SK-N-SH (cell line): ENCODE results near the gene CAPN5. TPM values are rescaled to one million over a fixed set of nuclear protein-coding genes. Genes with fewer than 3 reads are reported as not detected.

Experiments used
- CTCF ChIA-PET: fragments of 300-600, 350-600 bp; formaldehyde crosslinking; extraction: SDS; loops from one replicate; lab custom pipeline; 2021; lab: Yijun Ruan, JAX
- POLR2A ChIA-PET: fragments of 350-600 bp; sonication (Branson Sonifier 250); formaldehyde crosslinking; extraction: SDS; loops from one replicate; lab custom pipeline; 2020; ENCODE audit warnings: antibody characterized with exemption, inconsistent platforms; lab: Yijun Ruan, JAX
- DNase-seq: peaks from one replicate; pipeline ENCODE4 v3.0.0; 2012
- H2AFZ ChIP-seq: fragments of 200-600 bp; sonication (generic); 2 replicates; pipeline ENCODE4 v1.8.1; 2016; ENCODE audit warnings: antibody characterized with exemption, mild to moderate bottlenecking, low read depth
- H3F3A ChIP-seq: fragments of 200-600 bp; sonication (generic); replicated peaks from 2 replicates; pipeline ENCODE3; 2016; ENCODE audit warnings: antibody characterized with exemption, mild to moderate bottlenecking; ENCODE audit not compliant: insufficient read depth
- H3K27ac ChIP-seq, 2 experiments: fragments of 200-500 bp in 1 of 2; fragments of 200-600 bp in 1 of 2; sonication (Bioruptor generic) in 1 of 2; sonication (generic), shearing (Covaris generic) in 1 of 2; 2 replicates each; pipeline versions ENCODE4 v1.5.1 to v1.6.1; 2014 to 2016; ENCODE audit warnings: low read depth in 2 of 2, inconsistent platforms in 1 of 2, low read length in 1 of 2, mild to moderate bottlenecking in 1 of 2, mixed read lengths in 1 of 2
- H3K27me3 ChIP-seq: fragments of 200-600 bp; sonication (generic), shearing (Covaris generic); 2 replicates; pipeline ENCODE4 v1.6.1; 2016; ENCODE audit warnings: mixed run types; ENCODE audit not compliant: insufficient read depth
- H3K36me3 ChIP-seq, 2 experiments: fragments of 200-500 bp in 1 of 2; fragments of 200-600 bp in 1 of 2; sonication (Bioruptor generic) in 1 of 2; sonication (generic) in 1 of 2; replicated peaks in 1 of 2; 2 replicates each; pipeline versions ENCODE3 to v1.5.1; 2014 to 2016; ENCODE audit warnings: low read length in 1 of 2, mild to moderate bottlenecking in 1 of 2; ENCODE audit not compliant: insufficient read depth in 2 of 2, control insufficient read depth in 1 of 2
- H3K4me1 ChIP-seq, 2 experiments: fragments of 200-500 bp in 1 of 2; fragments of 200-600 bp in 1 of 2; sonication (Bioruptor generic) in 1 of 2; sonication (generic), shearing (Covaris generic) in 1 of 2; 2 replicates each; pipeline versions ENCODE4 v1.5.1 to v1.6.1; 2014 to 2016; ENCODE audit warnings: low read depth in 1 of 2, low read length in 1 of 2, mixed run types in 1 of 2; ENCODE audit not compliant: insufficient read depth in 2 of 2, control insufficient read depth in 1 of 2
- H3K4me2 ChIP-seq: fragments of 200-600 bp; sonication (generic), shearing (Covaris generic); 2 replicates; pipeline ENCODE4 v1.6.1; 2017; ENCODE audit warnings: mixed run types
- H3K4me3 ChIP-seq, 2 experiments: fragments of 200-500 bp in 1 of 2; fragments of 200-600 bp in 1 of 2; sonication (Bioruptor generic) in 1 of 2; sonication (generic), shearing (Covaris generic) in 1 of 2; 2 replicates each; pipeline versions ENCODE4 v1.5.1 to v1.8.1; 2014 to 2016; ENCODE audit warnings: low read depth in 2 of 2, inconsistent platforms in 1 of 2, low read length in 1 of 2, mild to moderate bottlenecking in 1 of 2, mixed read lengths in 1 of 2, moderate library complexity in 1 of 2
- H3K79me2 ChIP-seq: fragments of 200-600 bp; sonication (generic); 2 replicates; pipeline ENCODE4 v1.8.1; 2017; ENCODE audit warnings: mild to moderate bottlenecking; ENCODE audit not compliant: insufficient read depth
- H3K9ac ChIP-seq: fragments of 200-600 bp; sonication (generic); 2 replicates; pipeline ENCODE4 v1.6.1; 2017; ENCODE audit warnings: mixed run types
- H3K9me2 ChIP-seq: fragments of 200-600 bp; sonication (generic); 2 replicates; pipeline ENCODE4 v1.6.1; 2017; ENCODE audit warnings: mixed run types
- H3K9me3 ChIP-seq: fragments of 200-600 bp; sonication (generic); 2 replicates; pipeline ENCODE4 v1.6.1; 2017; ENCODE audit warnings: mixed run types, mild to moderate bottlenecking, moderate library complexity
- H4K20me1 ChIP-seq: fragments of 200-600 bp; sonication (generic); 2 replicates; pipeline ENCODE4 v1.6.1; 2017; ENCODE audit warnings: mild to moderate bottlenecking, mixed run types; ENCODE audit not compliant: insufficient read depth
- CTCF ChIP-seq: fragments of 200-600 bp; sonication (generic); IDR thresholded peaks from 2 replicates; pipeline ENCODE4 v1.6.1; 2017; ENCODE audit warnings: antibody characterized with exemption, mild to moderate bottlenecking, moderate library complexity
- EP300 ChIP-seq, 2 experiments: IDR thresholded peaks; 2 replicates each; pipeline versions ENCODE4 v1.4.0 to v1.6.1; 2012; ENCODE audit warnings: borderline replicate concordance in 1 of 2, low read depth in 1 of 2, low read length in 1 of 2
- FOSL2 ChIP-seq: IDR thresholded peaks from 2 replicates; pipeline ENCODE4 v1.4.0; 2012; ENCODE audit warnings: low read depth, mild to moderate bottlenecking, moderate library complexity, borderline replicate concordance
- FOXJ3 ChIP-seq: sonication (generic); formaldehyde crosslinking; IDR thresholded peaks from 2 replicates; pipeline ENCODE4 v1.5.1; 2020; ENCODE audit warnings: mild to moderate bottlenecking, missing genetic modification reagents
- IRF3 ChIP-seq: fragments of 150-350 bp; IDR thresholded peaks from 2 replicates; pipeline ENCODE4 v1.6.1; 2016; ENCODE audit warnings: mild to moderate bottlenecking, low read depth, low read length
- JUND ChIP-seq: IDR thresholded peaks from 2 replicates; pipeline ENCODE4 v1.4.0; 2012
- MXI1 ChIP-seq: IDR thresholded peaks from 2 replicates; pipeline ENCODE4 v1.6.1; 2012; ENCODE audit warnings: mild to moderate bottlenecking, low read depth, low read length, improper control_type of control experiment
- NRF1 ChIP-seq: IDR thresholded peaks from 2 replicates; pipeline ENCODE4 v1.6.1; 2012; ENCODE audit warnings: low read depth, mild to moderate bottlenecking, low read length
- PBX3 ChIP-seq: IDR thresholded peaks from 2 replicates; pipeline ENCODE4; 2012
- POLR2AphosphoS5 ChIP-seq: IDR thresholded peaks from 2 replicates; pipeline ENCODE4 v1.6.1; 2012; ENCODE audit warnings: low read depth, low read length
- RCOR1 ChIP-seq: fragments of 150-350 bp; IDR thresholded peaks from 2 replicates; pipeline ENCODE4 v1.6.1; 2017; ENCODE audit warnings: antibody characterized with exemption, low read length
- RFX5 ChIP-seq: IDR thresholded peaks from 2 replicates; pipeline ENCODE4 v1.6.1; 2012; ENCODE audit warnings: mild to moderate bottlenecking, improper control_type of control experiment, low read length
- RXRA ChIP-seq: IDR thresholded peaks from 2 replicates; pipeline ENCODE4 v1.4.0; 2012; ENCODE audit warnings: low read depth, mild to moderate bottlenecking, borderline replicate concordance
- SIN3A ChIP-seq: IDR thresholded peaks from 2 replicates; pipeline ENCODE4 v1.6.1; 2012; ENCODE audit warnings: low read depth, mild to moderate bottlenecking, low read length, moderate library complexity, borderline replicate concordance
- TAF1 ChIP-seq: IDR thresholded peaks from 2 replicates; pipeline ENCODE4 v1.6.1; 2012; ENCODE audit warnings: low read depth, mild to moderate bottlenecking, low read length, moderate library complexity, borderline replicate concordance
- TCF12 ChIP-seq: IDR thresholded peaks from 2 replicates; pipeline ENCODE4 v1.4.0; 2012
- USF2 ChIP-seq: fragments of 150-350 bp; IDR thresholded peaks from 2 replicates; pipeline ENCODE4 v1.6.1; 2017; ENCODE audit warnings: antibody characterized with exemption, low read length, low read depth, borderline replicate concordance
- YY1 ChIP-seq: IDR thresholded peaks from 2 replicates; pipeline ENCODE4 v1.4.0; 2012; ENCODE audit warnings: low read depth, mild to moderate bottlenecking
- ZBTB33 ChIP-seq: IDR thresholded peaks from 2 replicates; pipeline ENCODE4 v1.4.0; 2012; ENCODE audit warnings: low read depth, borderline replicate concordance
- WGBS: methylation state at CpG from one replicate; pipeline ENCODE4 v1.1.6; 2017; ENCODE audit warnings: low lambda C conversion rate; 5-methylcytosine and 5-hydroxymethylcytosine counted together
- polyA plus RNA-seq, 3 experiments: library from polyadenylated mRNA; depleted of rRNA; stranded (reverse); fragments of >200 nt; gene quantifications; 2 replicates each; pipeline ENCODE4 v1.2.3, GENCODE V29; 2012

Gene CAPN5
- polyA plus RNA-seq, 1 of the 3 experiments (the other 2 are of a cell fraction): 33.1 TPM

- H4K20me1 ChIP-seq: no peaks in the 10 kb centered on the region
- H3K79me2 ChIP-seq: no peaks in the 10 kb centered on the region
- WGBS: 90% methylated on average over 4 of the region's 7 CpGs
- H3K4me2 ChIP-seq: no peak overlapping the region
- H3K36me3 ChIP-seq: peaks cover 0 to 17% of the 10 kb centered on the region in 2 experiments
- POLR2A ChIA-PET: no interaction called here
- no peak for TF ChIP-seq RCOR1
- TF ChIP-seq TCF12: no peak
- TF ChIP-seq PBX3: no peak
- TF ChIP-seq CTCF: no peak
- TF ChIP-seq SIN3A: no peak
- no peak for TF ChIP-seq JUND
- TF ChIP-seq RFX5: no peak
- TF ChIP-seq FOSL2: no peak
- no peak for TF ChIP-seq ZBTB33
- TF ChIP-seq EP300 (IDR thresholded peaks at IDR 0.05; ENCODE audit: borderline replicate concordance in 1 of 2, low read depth in 1 of 2, low read length in 1 of 2): no peak
- TF ChIP-seq YY1: no peak
- no peak for TF ChIP-seq IRF3
- TF ChIP-seq MXI1: no peak
- TF ChIP-seq NRF1: no peak
- no peak for TF ChIP-seq USF2
- TF ChIP-seq POLR2AphosphoS5: no peak
- no peak for TF ChIP-seq FOXJ3 (CRISPR knock-in tag)
- TF ChIP-seq TAF1: no peak
- TF ChIP-seq RXRA: no peak
- H3K4me1 ChIP-seq: 0 out of 4 replicates have a peak, but pooled peaks cover 0 to 2% of the 10 kb centered on the region in 2 experiments
- H3K9ac ChIP-seq: no peak overlapping the region
- no peak overlapping the region for H2AFZ ChIP-seq
- CTCF ChIA-PET: interaction anchor here (0.6 to 11.2 kb wide), 8 partner anchors 11 to 440 kb away, joined by 3 to 111 read pairs (median 3); partner anchors contain the start of gene MYO7A
- no peaks in the 10 kb centered on the region for H3K9me2 ChIP-seq
- no peak for DNase-seq
- H3K4me3 ChIP-seq: no peak overlapping the region
- H3K27me3 ChIP-seq: no peaks in the 10 kb centered on the region
- no peak overlapping the region for H3K27ac ChIP-seq
- H3F3A ChIP-seq: no peaks in the 10 kb centered on the region
- no peaks in the 10 kb centered on the region for H3K9me3 ChIP-seq
Observed at GRCh38 chr11:77117492-77117891, 50.7 kb downstream of the CAPN5 start.
